ENCODE measurements around the gene NAMPT. TPM values are rescaled to one million over a fixed set of nuclear protein-coding genes. Genes with fewer than 3 reads are reported as not detected.

NAMPT gene
- total RNA-seq, 2 experiments from 2014 or later: 790 to 812 TPM

GRCh38 chr7:106234425-106234824 is 50.4 kb downstream of the NAMPT start:
- H3K4me3 Mint-ChIP-seq: no peak overlapping the region
- H3K27ac Mint-ChIP-seq: no peak overlapping the region
- H3K9me3 Mint-ChIP-seq: no peaks in the 10 kb centered on the region
- no peaks in the 10 kb centered on the region for H3K36me3 Mint-ChIP-seq (ENCODE audit: low read depth)
- DNase-seq (no peak), ATAC-seq (no peak)
- CTCF ChIA-PET: no interaction called here
- no peaks in the 10 kb centered on the region for H3K4me1 Mint-ChIP-seq (ENCODE audit: low read depth)
- POLR2A ChIA-PET: no interaction called here
- intact Hi-C loops (cut with micrococcal nuclease): no loop called here
- peaks cover 21% of the 10 kb centered on the region for H3K27me3 Mint-ChIP-seq
- TF ChIP-seq CTCF (IDR thresholded peaks at IDR 0.05): no peak

GRCh38 chr7:106231856-106232490 is 52.8 kb downstream of the NAMPT start:
- intact Hi-C loops (cut with micrococcal nuclease): no loop called here
- DNase-seq: no peak
- no peaks in the 10 kb centered on the region for H3K36me3 Mint-ChIP-seq (ENCODE audit: low read depth)
- no peak for ATAC-seq
- no peak overlapping the region for H3K4me3 Mint-ChIP-seq
- H3K27ac Mint-ChIP-seq: no peak overlapping the region
- CTCF ChIA-PET: interaction anchor here (1.2 kb wide), 1 partner anchor 65 kb away, joined by 3 read pairs; no protein-coding TSS in a partner anchor
- POLR2A ChIA-PET: no interaction called here
- no peaks in the 10 kb centered on the region for H3K4me1 Mint-ChIP-seq (ENCODE audit: low read depth)
- no peaks in the 10 kb centered on the region for H3K9me3 Mint-ChIP-seq
- peaks cover 27% of the 10 kb centered on the region for H3K27me3 Mint-ChIP-seq
- TF ChIP-seq CTCF (IDR thresholded peaks at IDR 0.05): no peak

GRCh38 chr7:106225856-106226255 is 58.9 kb downstream of the NAMPT start:
- ATAC-seq (no peak), DNase-seq (no peak)
- Mint-ChIP-seq H3K36me3 (ENCODE audit: low read depth) (no peaks in the 10 kb centered on the region), H3K4me3 (no peak overlapping the region), H3K4me1 (ENCODE audit: low read depth) (peaks cover 5% of the 10 kb centered on the region), H3K27ac (no peak overlapping the region), H3K9me3 (no peaks in the 10 kb centered on the region), H3K27me3 (peaks cover 26% of the 10 kb centered on the region)
- intact Hi-C loops (cut with micrococcal nuclease): no loop called here
- no peak for TF ChIP-seq CTCF (IDR thresholded peaks at IDR 0.05)
- CTCF ChIA-PET: interaction anchor here (1.5 to 2.2 kb wide), 2 partner anchors 58 to 237 kb away, joined by 4 to 10 read pairs; no protein-coding TSS in a partner anchor
- POLR2A ChIA-PET: no interaction called here

GRCh38 chr7:106224797-106225196 is 60.0 kb downstream of the NAMPT start:
- H3K27me3 Mint-ChIP-seq: peaks cover 22% of the 10 kb centered on the region
- H3K27ac Mint-ChIP-seq: no peak overlapping the region
- intact Hi-C loops (cut with micrococcal nuclease): no loop called here
- TF ChIP-seq CTCF (IDR thresholded peaks at IDR 0.05): no peak
- ChIA-PET POLR2A (interaction anchor here (1.2 kb wide), 1 partner anchor 108 kb away, joined by 3 read pairs; no protein-coding TSS in a partner anchor), CTCF (interaction anchor here (1.5 to 2.2 kb wide), 2 partner anchors 57 to 238 kb away, joined by 4 to 10 read pairs; no protein-coding TSS in a partner anchor)
- ATAC-seq: no peak
- peaks cover 5% of the 10 kb centered on the region for H3K4me1 Mint-ChIP-seq (ENCODE audit: low read depth)
- DNase-seq: no peak
- H3K4me3 Mint-ChIP-seq: no peak overlapping the region
- no peaks in the 10 kb centered on the region for H3K36me3 Mint-ChIP-seq (ENCODE audit: low read depth)
- H3K9me3 Mint-ChIP-seq: no peaks in the 10 kb centered on the region

- Mint-ChIP-seq H3K27ac (no peak overlapping the region), H3K4me3 (no peak overlapping the region), H3K36me3 (ENCODE audit: low read depth) (no peaks in the 10 kb centered on the region), H3K9me3 (no peaks in the 10 kb centered on the region), H3K4me1 (ENCODE audit: low read depth) (peaks cover 7% of the 10 kb centered on the region), H3K27me3 (peaks cover 19% of the 10 kb centered on the region)
- intact Hi-C loops (cut with micrococcal nuclease): no loop called here
- DNase-seq (no peak), ATAC-seq (no peak)
- ChIA-PET CTCF (interaction anchor here (1.0 kb wide), 1 partner anchor 46 kb away, joined by 3 read pairs; no protein-coding TSS in a partner anchor), POLR2A (no interaction called here)
- no peak for TF ChIP-seq CTCF (IDR thresholded peaks at IDR 0.05)
Measured at GRCh38 chr7:106223156-106223555, 61.6 kb downstream of the NAMPT start.
